Measurements from ENCODE around the gene CDCP2. TPM values are rescaled to one million over a fixed set of nuclear protein-coding genes. Genes with fewer than 3 reads are reported as not detected.

Gene CDCP2
- total and polyA plus RNA-seq, 2 donors (not counting 1 experiment from before 2014, with no cell fraction given) = 0.25 TPM; not detected in 1

DNA sequence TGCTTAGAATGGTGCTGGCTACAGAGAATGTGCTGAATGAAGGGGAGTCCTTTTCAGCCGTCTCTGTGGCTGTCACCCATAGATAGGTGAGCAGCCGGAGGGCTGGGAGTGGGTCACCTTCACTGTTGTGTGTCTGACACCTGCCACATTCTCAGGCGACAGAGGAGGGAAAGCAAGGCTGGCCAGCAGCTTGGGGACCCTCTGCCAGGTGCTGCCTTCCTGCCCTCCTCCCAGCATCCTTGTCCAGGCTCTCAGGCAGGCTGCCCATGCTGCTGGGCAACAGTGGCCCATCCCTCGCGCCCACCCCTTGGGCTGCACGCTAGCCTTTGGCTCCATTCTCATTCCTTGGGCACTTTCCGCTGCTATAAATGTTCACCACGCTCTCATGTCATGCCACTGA is 24.9 kb upstream of the CDCP2 start:
- Histone ChIP-seq H3K9me3 (ENCODE audit: control extremely low read depth in 1 of 3, control insufficient read depth in 2 of 3, insufficient read depth in 1 of 3, low read length in 2 of 3) (no peaks in the 10 kb centered on the region), H3K27ac (ENCODE audit: low read length in 2 of 2) (no peak overlapping the region), H3K4me1 (ENCODE audit: control insufficient read depth in 2 of 2, insufficient read depth in 2 of 2, low read length in 2 of 2) (no peaks in the 10 kb centered on the region), H2AFZ (ENCODE audit: insufficient read depth, low read depth, low read length, poor library complexity, severe bottlenecking) (no peak overlapping the region), H3K27me3 (replicated peaks in 1 of 4; ENCODE audit: control extremely low read depth in 1 of 4, control insufficient read depth in 3 of 4, insufficient read depth in 4 of 4, low read length in 3 of 4) (no peaks in the 10 kb centered on the region), H3K9ac (ENCODE audit: low read length) (no peak overlapping the region), H3K36me3 (replicated peaks in 1 of 2; ENCODE audit: control extremely low read depth in 1 of 2, control insufficient read depth in 1 of 2, extremely low read depth in 1 of 2, insufficient read depth in 2 of 2, low read length in 1 of 2) (peaks cover 3 to 21% of the 10 kb centered on the region in 2 experiments), H3K4me2 (replicated peaks; ENCODE audit: low read depth, low read length, poor library complexity, severe bottlenecking) (no peak overlapping the region), H4K20me1 (ENCODE audit: control insufficient read depth, insufficient read depth, low read length, poor library complexity, severe bottlenecking) (no peaks in the 10 kb centered on the region), H3K4me3 (ENCODE audit: control extremely low read depth in 1 of 5, extremely low read depth in 1 of 5, insufficient read depth in 1 of 5, low read depth in 2 of 5, low read length in 4 of 5) (no peak overlapping the region), H3K79me2 (ENCODE audit: control insufficient read depth, insufficient read depth, low read length) (no peaks in the 10 kb centered on the region)
- ATAC-seq (ENCODE audit: low read depth) = no peak
- no peak overlapping the region for H3K4me3 Mint-ChIP-seq
- 98% methylated on average over 8 of the region's 8 CpGs for whole genome bisulfite sequencing (ENCODE audit: insufficient coverage)
- H3K4me1 Mint-ChIP-seq = no peaks in the 10 kb centered on the region
- DNase-seq = no peak
- H3K9me3 Mint-ChIP-seq (ENCODE audit: insufficient read depth) = no peaks in the 10 kb centered on the region
- no peaks in the 10 kb centered on the region for H3K27me3 Mint-ChIP-seq
- H3K27ac Mint-ChIP-seq = no peak overlapping the region
- POLR2A ChIA-PET = no interaction called here
- CTCF ChIA-PET = no interaction called here
- no peak for TF ChIP-seq EZH2 (IDR thresholded peaks at IDR 0.05; ENCODE audit: borderline replicate concordance, insufficient read depth, low read depth, low read length, poor library complexity, severe bottlenecking)
- TF ChIP-seq, protein P1, sequence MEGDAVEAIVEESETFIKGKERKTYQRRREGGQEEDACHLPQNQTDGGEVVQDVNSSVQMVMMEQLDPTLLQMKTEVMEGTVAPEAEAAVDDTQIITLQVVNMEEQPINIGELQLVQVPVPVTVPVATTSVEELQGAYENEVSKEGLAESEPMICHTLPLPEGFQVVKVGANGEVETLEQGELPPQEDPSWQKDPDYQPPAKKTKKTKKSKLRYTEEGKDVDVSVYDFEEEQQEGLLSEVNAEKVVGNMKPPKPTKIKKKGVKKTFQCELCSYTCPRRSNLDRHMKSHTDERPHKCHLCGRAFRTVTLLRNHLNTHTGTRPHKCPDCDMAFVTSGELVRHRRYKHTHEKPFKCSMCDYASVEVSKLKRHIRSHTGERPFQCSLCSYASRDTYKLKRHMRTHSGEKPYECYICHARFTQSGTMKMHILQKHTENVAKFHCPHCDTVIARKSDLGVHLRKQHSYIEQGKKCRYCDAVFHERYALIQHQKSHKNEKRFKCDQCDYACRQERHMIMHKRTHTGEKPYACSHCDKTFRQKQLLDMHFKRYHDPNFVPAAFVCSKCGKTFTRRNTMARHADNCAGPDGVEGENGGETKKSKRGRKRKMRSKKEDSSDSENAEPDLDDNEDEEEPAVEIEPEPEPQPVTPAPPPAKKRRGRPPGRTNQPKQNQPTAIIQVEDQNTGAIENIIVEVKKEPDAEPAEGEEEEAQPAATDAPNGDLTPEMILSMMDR (IDR thresholded peaks at IDR 0.05) = no peak
- intact Hi-C loops (cut with micrococcal nuclease) = no loop called here

DNA sequence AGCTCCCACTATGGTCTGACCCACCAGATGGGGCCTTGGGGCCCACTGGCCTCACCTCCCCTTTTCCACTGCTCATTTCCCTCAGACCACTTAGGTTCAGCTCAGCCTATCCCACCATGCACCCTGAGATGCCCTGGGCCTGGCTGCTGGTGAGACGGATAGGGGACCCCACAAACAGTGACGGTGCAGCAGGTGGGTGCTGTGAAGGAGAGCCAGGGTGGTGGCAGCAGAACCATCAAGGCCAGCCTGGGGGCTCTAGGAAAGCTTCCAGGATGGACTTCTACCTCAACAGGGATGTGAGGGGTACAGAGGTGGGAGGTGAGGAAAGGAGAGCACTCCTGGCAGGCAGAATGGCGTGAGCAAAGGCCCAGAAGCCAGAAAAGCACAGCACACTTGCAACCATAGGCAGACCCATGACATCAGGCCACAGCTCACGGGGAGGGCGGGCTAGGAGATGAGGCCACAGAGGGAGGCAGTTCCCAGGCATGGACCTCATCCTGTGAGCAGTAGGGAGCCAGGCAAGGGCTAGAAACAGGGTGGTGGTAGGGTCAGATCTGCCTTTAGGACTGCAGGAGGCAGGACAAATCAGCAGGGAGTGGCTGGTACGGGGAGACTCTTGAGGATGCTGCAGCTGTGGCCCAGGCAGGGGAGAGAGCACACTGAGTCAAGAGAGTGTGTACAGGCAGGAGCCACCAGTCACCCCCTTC is 24.0 kb upstream of the CDCP2 start:
- H3K9me3 ChIP-seq (ENCODE audit: control extremely low read depth in 1 of 3, control insufficient read depth in 2 of 3, insufficient read depth in 1 of 3, low read length in 2 of 3) = no peaks in the 10 kb centered on the region
- ATAC-seq (ENCODE audit: low read depth) = no peak
- no peaks in the 10 kb centered on the region for H3K27me3 ChIP-seq (replicated peaks in 1 of 4; ENCODE audit: control extremely low read depth in 1 of 4, control insufficient read depth in 3 of 4, insufficient read depth in 4 of 4, low read length in 3 of 4)
- no peak overlapping the region for H3K27ac ChIP-seq (ENCODE audit: low read length in 2 of 2)
- ChIA-PET CTCF (no interaction called here), POLR2A (no interaction called here)
- no peaks in the 10 kb centered on the region for H3K9me3 Mint-ChIP-seq (ENCODE audit: insufficient read depth)
- DNase-seq = no peak
- H3K4me3 ChIP-seq (ENCODE audit: control extremely low read depth in 1 of 5, extremely low read depth in 1 of 5, insufficient read depth in 1 of 5, low read depth in 2 of 5, low read length in 4 of 5) = no peak overlapping the region
- no peaks in the 10 kb centered on the region for H4K20me1 ChIP-seq (ENCODE audit: control insufficient read depth, insufficient read depth, low read length, poor library complexity, severe bottlenecking)
- no peaks in the 10 kb centered on the region for H3K4me1 Mint-ChIP-seq
- intact Hi-C loops (cut with micrococcal nuclease) = no loop called here
- H3K27me3 Mint-ChIP-seq = no peaks in the 10 kb centered on the region
- 100% methylated on average over 6 of the region's 6 CpGs for WGBS (ENCODE audit: insufficient coverage)
- no peak overlapping the region for H3K27ac Mint-ChIP-seq
- H3K4me2 ChIP-seq (replicated peaks; ENCODE audit: low read depth, low read length, poor library complexity, severe bottlenecking) = no peak overlapping the region
- H3K79me2 ChIP-seq (ENCODE audit: control insufficient read depth, insufficient read depth, low read length) = no peaks in the 10 kb centered on the region
- H3K4me1 ChIP-seq (ENCODE audit: control insufficient read depth in 2 of 2, insufficient read depth in 2 of 2, low read length in 2 of 2) = no peaks in the 10 kb centered on the region
- H3K4me3 Mint-ChIP-seq = no peak overlapping the region
- TF ChIP-seq EZH2 (IDR thresholded peaks at IDR 0.05; ENCODE audit: borderline replicate concordance, insufficient read depth, low read depth, low read length, poor library complexity, severe bottlenecking) = no peak
- TF ChIP-seq, protein P1 (IDR thresholded peaks at IDR 0.05) = no peak
- peaks cover 3 to 24% of the 10 kb centered on the region in 2 experiments for H3K36me3 ChIP-seq (replicated peaks in 1 of 2; ENCODE audit: control extremely low read depth in 1 of 2, control insufficient read depth in 1 of 2, extremely low read depth in 1 of 2, insufficient read depth in 2 of 2, low read length in 1 of 2)
- H3K9ac ChIP-seq (ENCODE audit: low read length) = no peak overlapping the region
- no peak overlapping the region for H2AFZ ChIP-seq (ENCODE audit: insufficient read depth, low read depth, low read length, poor library complexity, severe bottlenecking)
